IPS-20b (cell line): ENCODE measurements around the gene RASGEF1C.

Source experiments
- H3K27ac ChIP-seq: one replicate; pipeline ENCODE4 v1.5.1; 2013; ENCODE audit warnings: low read length
- H3K27me3 ChIP-seq: 2 replicates; pipeline ENCODE4 v1.6.1; 2013; ENCODE audit warnings: mild to moderate bottlenecking, low read length, inconsistent platforms; ENCODE audit not compliant: insufficient read depth
- H3K36me3 ChIP-seq: 2 replicates; pipeline ENCODE4 v1.6.1; 2013; ENCODE audit warnings: low read depth, mild to moderate bottlenecking, inconsistent platforms, low read length, moderate library complexity; ENCODE audit not compliant: insufficient read depth
- H3K4me1 ChIP-seq: 2 replicates; pipeline ENCODE4 v1.6.1; 2013; ENCODE audit warnings: mild to moderate bottlenecking, control low read depth, inconsistent platforms, low read length, moderate library complexity; ENCODE audit not compliant: insufficient read depth
- H3K4me3 ChIP-seq: 2 replicates; pipeline ENCODE4 v1.5.1; 2013; ENCODE audit warnings: mild to moderate bottlenecking, low read length, inconsistent platforms
- H3K9ac ChIP-seq: 2 replicates; pipeline ENCODE4 v1.6.1; 2013; ENCODE audit warnings: low read depth, mild to moderate bottlenecking, inconsistent platforms, low read length, moderate library complexity
- H3K9me3 ChIP-seq: 2 replicates; pipeline ENCODE4 v1.6.1; 2013; ENCODE audit warnings: mild to moderate bottlenecking, low read depth, low read length, inconsistent platforms; ENCODE audit not compliant: insufficient read depth

RASGEF1C gene

DNA sequence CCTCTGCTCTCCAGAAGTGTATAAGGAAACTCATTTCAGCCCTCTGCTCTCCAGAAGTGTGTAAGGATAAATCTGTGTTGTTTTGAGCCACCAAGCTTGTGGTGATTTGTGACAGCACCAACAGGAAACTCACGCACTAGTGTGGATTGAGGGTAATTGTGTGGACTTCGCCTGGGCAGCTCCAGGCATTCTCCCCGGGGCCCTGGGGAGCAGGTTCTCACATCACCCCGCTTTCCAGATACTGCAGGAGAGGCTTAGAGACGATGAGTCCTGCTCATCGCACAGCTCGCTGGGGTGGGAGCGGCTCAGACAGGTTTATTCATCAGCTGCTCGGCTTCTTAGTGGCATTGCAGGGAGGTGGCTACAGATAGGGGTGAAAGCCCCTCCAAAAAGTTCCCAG lies 99.1 kb downstream of the RASGEF1C start:
- H3K36me3 ChIP-seq = no peaks in the 10 kb centered on the region
- no peak overlapping the region for H3K9ac ChIP-seq
- H3K4me1 ChIP-seq = no peaks in the 10 kb centered on the region
- no peak overlapping the region for H3K4me3 ChIP-seq
- peaks cover 21% of the 10 kb centered on the region for H3K9me3 ChIP-seq
- H3K27me3 ChIP-seq = no peaks in the 10 kb centered on the region
- no peak overlapping the region for H3K27ac ChIP-seq

DNA sequence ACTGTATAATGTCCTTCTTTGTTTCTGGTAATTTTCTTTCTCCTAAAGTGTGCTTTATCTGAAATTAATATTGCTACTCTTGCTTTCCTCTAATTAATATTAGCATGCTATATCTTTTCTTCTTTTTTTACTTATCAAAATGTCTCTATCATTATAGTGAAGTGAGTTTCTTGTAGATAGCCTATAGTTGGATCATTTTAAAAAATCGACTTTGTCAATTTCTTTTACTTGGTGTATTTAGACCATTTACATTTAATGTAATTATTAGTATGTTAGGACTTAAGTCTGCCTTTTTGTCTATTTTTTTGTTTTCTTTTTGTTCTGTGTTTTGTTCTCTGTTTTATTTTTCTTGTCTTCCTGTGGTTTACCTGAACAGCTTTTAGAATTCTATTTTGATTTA lies 102.0 kb downstream of the RASGEF1C start:
- Histone ChIP-seq H3K9me3 (peaks cover 21% of the 10 kb centered on the region), H3K4me3 (no peak overlapping the region), H3K36me3 (no peaks in the 10 kb centered on the region)

DNA sequence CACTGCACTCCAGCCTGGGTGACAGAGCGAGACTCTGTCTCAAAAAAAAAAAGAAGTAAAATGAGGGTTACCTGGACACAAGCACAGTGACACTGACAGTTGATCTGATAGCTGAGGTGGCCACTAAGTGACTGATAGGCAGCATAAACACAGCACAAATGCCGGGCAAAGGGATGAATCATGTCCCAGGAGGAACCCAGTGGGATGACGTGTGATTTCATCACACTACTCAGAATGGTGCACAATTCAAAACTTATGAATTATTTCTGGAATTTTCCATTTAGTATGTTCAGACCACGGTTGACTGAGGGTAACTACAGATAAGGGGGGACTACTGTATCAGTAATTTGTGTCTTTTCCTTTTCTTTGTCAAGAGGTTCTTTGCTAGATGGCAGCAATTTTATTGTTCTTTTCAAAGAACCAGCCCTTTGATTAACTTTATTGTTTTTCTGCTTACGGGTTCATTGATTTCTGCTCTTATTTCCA lies 103.1 kb downstream of the RASGEF1C start:
- Histone ChIP-seq H3K27ac (no peak overlapping the region), H3K9me3 (peaks cover 21% of the 10 kb centered on the region), H3K36me3 (no peaks in the 10 kb centered on the region), H3K27me3 (no peaks in the 10 kb centered on the region), H3K4me1 (no peaks in the 10 kb centered on the region), H3K9ac (no peak overlapping the region), H3K4me3 (no peak overlapping the region)

More for the DNA sequence above, 102.0 kb downstream of the RASGEF1C start:
- Histone ChIP-seq H3K9ac (no peak overlapping the region), H3K27me3 (no peaks in the 10 kb centered on the region), H3K4me1 (no peaks in the 10 kb centered on the region), H3K27ac (no peak overlapping the region)

DNA sequence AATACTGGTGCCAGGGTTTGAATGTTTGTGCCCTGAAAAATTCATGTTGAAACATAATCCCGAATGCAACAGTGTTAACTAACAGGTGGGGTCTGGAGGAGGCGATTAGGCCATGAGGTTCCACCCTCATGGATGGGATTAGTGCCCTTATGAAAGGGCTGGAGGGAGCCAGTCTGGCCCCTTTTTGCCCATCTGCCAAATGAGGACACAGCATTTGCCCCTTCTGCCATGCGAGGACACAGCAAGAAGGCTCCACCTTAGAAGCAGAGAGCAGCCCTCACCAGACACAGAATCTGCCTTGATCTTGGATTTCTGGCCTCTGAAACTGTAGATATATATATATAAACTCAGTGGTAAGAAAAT lies 104.9 kb downstream of the RASGEF1C start:
- Histone ChIP-seq H3K27me3 (no peaks in the 10 kb centered on the region), H3K4me1 (no peaks in the 10 kb centered on the region), H3K9ac (no peak overlapping the region), H3K36me3 (no peaks in the 10 kb centered on the region), H3K4me3 (no peak overlapping the region), H3K27ac (no peak overlapping the region), H3K9me3 (peaks cover 21% of the 10 kb centered on the region)

DNA sequence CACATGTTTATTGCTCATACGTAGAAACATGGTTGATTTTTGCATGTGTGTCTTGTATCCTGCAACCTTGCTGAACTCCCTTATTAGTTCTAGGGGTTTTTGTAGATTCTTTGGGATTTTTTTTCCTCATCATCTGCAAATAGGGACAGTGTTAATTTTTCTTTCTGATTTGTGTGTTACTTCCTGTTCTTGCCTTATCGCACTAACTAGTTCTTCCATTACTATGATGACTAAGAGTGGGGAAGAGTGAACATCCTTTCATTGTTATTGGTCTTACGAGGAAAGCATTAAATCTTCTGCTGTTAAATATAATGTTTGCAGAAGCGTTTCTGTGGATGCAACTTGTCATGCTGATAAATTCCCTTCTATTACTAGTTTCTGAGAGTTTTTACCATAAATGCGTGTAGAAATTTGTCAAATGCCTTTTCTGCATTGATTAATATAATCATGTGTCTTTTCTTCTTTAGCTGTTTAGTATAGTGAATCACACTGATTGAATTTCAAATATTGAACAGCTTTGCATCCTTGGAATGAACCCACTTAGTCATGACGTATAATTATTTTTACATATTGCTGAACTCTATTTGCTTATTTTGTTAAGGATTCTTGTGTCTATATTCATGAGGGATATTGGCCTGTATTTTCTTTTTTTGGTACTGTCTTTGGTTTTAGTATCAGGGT lies 105.4 kb downstream of the RASGEF1C start:
- no peak overlapping the region for H3K4me3 ChIP-seq
- no peaks in the 10 kb centered on the region for H3K36me3 ChIP-seq
- no peak overlapping the region for H3K27ac ChIP-seq
- no peaks in the 10 kb centered on the region for H3K4me1 ChIP-seq
- H3K9me3 ChIP-seq = peaks cover 21% of the 10 kb centered on the region
- H3K27me3 ChIP-seq = no peaks in the 10 kb centered on the region
- H3K9ac ChIP-seq = no peak overlapping the region

DNA sequence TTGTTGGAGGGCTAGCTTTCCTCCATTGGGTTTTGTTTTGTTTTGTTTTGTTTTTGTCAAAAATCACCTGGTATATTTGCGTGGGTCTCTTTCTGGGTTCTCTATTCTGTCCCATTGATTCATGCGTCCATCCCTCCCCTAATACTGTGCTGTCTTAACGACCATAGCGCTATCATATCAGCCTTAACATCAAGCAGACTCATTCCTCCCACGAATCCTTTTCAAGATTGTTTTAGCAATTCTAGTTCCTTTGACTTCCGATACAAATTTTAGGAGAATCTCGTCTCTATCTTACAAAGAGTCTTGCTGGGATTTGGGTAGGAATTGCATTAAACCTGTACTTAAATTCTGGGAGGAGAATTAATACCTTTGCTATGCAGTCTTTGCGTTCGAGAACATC lies 106.4 kb downstream of the RASGEF1C start:
- Histone ChIP-seq H3K9ac (no peak overlapping the region), H3K9me3 (peaks cover 16% of the 10 kb centered on the region), H3K36me3 (no peaks in the 10 kb centered on the region), H3K27ac (no peak overlapping the region), H3K27me3 (no peaks in the 10 kb centered on the region), H3K4me3 (no peak overlapping the region), H3K4me1 (no peaks in the 10 kb centered on the region)

DNA sequence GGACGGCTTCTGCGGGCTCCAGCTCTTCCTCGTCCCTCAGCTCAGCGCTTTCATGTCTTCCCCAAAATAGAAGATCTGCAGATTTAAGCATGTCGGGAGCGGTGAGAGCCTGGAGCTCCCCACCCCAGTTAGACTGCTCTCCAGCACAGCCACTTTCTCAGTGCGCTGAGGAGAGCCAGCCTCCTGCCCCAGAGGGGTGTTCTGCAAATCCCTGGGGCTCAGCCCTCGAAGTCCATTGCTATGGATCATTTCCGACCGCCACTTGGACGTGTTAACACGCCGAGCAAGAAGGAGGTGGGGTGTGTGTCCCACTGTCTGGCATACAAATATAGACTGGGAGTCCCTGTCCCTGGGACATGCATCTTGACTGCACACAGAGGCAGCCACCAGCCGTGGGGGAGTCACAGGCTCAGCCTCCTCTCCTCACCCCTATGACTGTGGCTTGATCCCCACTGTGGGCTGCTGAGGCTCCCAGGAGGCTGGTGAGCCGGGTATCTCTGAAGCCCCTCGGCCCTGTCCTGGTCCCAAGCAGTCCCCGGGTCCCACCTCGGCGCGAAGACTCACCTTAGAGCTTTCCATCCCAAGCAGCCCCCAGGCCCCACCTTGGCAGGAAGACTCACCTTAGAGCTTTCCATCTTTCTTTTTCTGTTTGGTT lies 107.4 kb downstream of the RASGEF1C start:
- no peak overlapping the region for H3K4me3 ChIP-seq
- H3K9me3 ChIP-seq = peaks cover 7% of the 10 kb centered on the region
- no peaks in the 10 kb centered on the region for H3K36me3 ChIP-seq
- no peaks in the 10 kb centered on the region for H3K27me3 ChIP-seq
- no peak overlapping the region for H3K9ac ChIP-seq
- no peak overlapping the region for H3K27ac ChIP-seq
- H3K4me1 ChIP-seq = no peaks in the 10 kb centered on the region

DNA sequence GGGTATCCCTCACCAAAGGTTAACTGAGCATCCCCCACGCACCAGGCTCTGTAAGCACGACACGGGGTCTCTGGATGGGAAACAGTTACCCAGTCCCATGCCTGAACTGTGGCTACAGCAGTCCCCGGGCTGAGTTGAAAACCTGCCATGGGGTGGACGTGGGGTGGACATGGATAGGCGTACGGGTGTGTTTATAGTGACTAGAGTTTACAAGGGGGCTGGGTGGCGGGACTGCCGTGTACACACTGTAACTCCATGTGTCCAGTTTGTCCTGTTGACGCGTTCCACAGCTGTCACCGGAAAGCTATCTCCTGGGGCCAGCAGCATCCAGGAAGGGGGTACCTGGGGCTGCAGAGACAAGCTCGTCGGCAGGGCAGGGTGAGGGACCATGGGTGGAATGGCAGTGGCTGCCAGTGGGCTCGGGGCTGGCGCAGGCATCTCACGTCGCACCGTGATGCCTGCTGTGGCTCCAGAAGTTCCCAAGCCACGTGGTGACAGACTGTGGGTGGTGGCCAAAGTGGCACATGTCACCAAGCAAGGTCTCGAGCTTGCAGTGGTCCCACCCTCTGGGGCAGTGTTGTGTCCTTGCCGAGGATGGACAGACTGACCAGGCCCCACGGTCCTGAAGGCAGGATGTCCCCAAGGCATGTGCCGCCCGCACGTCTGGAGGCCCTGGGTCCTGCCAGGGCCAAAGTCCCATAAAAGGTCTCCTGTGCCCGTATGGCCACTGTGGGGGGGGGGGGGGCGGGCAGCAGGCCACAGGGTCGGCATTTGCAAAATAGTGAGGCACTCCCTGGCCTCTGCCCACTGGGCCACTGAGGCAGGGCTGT lies 108.2 kb downstream of the RASGEF1C start:
- Histone ChIP-seq H3K27me3 (no peaks in the 10 kb centered on the region), H3K9ac (no peak overlapping the region)

DNA sequence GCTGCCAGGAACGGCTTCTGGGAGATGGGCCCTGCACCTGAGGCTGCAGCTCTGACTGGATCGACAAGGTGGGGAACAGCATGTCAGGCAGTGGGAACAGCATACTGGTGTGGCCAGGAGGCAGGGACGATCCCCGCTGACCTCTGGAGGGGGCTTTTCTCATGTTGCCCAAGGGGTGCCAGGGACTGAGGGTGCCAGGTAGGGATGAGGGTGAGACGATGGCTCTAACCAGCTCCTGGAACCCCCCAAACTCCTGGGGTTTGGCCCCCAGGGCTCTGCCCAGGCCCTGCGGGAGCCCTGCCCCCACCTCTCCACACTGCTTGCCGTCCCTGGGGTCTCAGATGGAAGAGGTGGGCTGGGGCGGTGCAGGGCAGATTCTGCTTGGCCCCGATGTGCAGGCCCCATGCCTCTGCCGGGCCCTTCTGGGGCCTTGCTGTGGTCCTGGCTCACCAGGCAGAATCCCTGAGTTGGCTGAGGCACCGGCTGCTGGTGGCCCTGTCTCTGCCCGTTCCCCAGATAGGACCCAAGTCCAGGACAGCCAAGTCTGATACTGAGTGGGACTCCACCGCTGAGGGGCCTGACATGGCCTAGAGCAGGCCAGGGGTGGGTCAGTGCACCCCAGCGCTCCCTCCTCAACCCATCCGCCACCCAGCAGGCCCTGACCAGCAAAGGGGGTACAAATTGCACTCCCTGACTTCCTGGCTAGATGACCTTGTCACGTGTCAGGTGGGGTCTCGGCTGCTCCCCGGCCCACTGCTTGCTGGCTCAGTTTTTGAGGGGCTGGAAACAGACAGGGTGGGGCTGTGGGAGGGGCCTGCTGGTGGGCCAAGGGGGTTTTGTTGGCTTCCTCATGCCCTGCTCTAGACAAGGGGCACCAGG lies 109.0 kb downstream of the RASGEF1C start:
- no peaks in the 10 kb centered on the region for H3K36me3 ChIP-seq
- no peak overlapping the region for H3K27ac ChIP-seq
- H3K27me3 ChIP-seq = no peaks in the 10 kb centered on the region
- H3K9ac ChIP-seq = no peak overlapping the region
- no peak overlapping the region for H3K4me3 ChIP-seq
- H3K4me1 ChIP-seq = no peaks in the 10 kb centered on the region
- H3K9me3 ChIP-seq = no peaks in the 10 kb centered on the region

More for the DNA sequence above, 108.2 kb downstream of the RASGEF1C start:
- Histone ChIP-seq H3K36me3 (no peaks in the 10 kb centered on the region), H3K4me1 (no peaks in the 10 kb centered on the region), H3K9me3 (no peaks in the 10 kb centered on the region), H3K4me3 (no peak overlapping the region), H3K27ac (no peak overlapping the region)

DNA sequence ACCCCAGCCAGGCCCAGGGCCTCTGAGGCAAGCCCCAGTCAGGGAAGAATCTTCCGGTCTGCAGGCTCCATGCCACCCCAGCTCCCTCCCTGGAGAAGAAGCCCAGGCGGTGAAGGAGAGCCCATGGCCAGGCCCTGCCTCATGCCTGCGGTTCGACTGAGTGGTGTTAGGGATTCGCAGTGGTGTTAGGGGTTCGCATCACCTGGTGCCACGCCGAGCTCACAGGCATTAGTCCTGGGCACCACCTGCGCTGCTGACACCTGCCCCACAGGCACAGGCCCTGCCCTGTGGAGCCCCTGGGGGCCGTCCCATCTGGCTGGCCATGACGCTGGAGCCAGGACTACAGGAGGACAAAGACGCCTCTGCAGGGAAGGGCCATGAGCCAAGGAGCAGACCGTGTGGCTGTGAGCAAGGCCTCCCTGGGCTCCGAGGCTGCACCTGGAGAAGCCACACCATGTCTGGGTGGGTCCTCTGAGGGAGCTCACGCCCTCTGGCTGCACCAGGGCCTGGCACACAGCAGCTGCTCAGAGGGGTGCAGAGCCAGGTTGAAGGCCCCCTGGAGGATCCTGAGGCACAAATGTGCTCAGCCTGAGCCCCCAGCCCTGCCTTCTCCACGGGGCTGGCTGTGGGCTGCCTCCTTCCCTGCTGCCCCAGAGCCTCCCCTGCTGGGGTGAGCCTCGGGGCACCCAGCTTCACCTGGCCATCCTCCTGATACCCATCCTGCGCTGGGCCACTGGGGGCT lies 109.8 kb downstream of the RASGEF1C start:
- no peaks in the 10 kb centered on the region for H3K4me1 ChIP-seq
- no peak overlapping the region for H3K4me3 ChIP-seq
- no peak overlapping the region for H3K9ac ChIP-seq
- H3K27ac ChIP-seq = no peak overlapping the region
- H3K27me3 ChIP-seq = no peaks in the 10 kb centered on the region
- H3K36me3 ChIP-seq = no peaks in the 10 kb centered on the region
- H3K9me3 ChIP-seq = no peaks in the 10 kb centered on the region

DNA sequence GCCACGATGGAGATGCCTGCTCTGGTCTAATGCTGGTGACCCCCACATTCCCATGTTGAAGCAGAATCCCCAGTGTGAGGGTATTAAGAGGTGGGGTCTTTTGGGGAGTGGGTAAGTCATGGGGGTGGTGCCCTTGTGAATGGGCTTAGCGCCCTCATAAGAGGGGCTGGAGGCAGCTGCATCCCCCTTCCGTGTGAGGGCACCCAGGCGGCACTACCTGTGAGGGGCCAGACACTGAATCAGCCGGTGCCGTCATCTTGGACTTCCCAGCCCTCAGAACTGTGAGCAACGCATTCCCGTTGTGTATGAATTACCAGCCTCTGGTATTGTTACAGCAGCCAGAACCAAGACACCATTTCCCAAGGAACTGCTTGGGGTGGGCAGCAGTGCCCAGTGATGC lies 110.5 kb downstream of the RASGEF1C start:
- Histone ChIP-seq H3K4me3 (no peak overlapping the region), H3K9ac (no peak overlapping the region), H3K36me3 (no peaks in the 10 kb centered on the region), H3K27me3 (no peaks in the 10 kb centered on the region), H3K4me1 (no peaks in the 10 kb centered on the region), H3K27ac (no peak overlapping the region), H3K9me3 (no peaks in the 10 kb centered on the region)
